Esophagus squamous epithelium (tissue), 5 donors: ENCODE data around the gene PYURF. TPM values are rescaled to one million over a fixed set of nuclear protein-coding genes. Genes with fewer than 3 reads are reported as not detected.

Experiments used
- DNase-seq: peaks from one replicate; lab custom pipeline; 2025; lab: John Stamatoyannopoulos, UW
- H3K27ac ChIP-seq, 4 donors: fragments of 200-600 bp; sonication (generic); one replicate each; pipeline ENCODE4 v1.5.1; 2016 to 2019; ENCODE audit warnings: mild to moderate bottlenecking in 1 of 4
- H3K27me3 ChIP-seq, 4 donors: fragments of 200-600 bp; sonication (generic); 1 replicate in 3 of 4; 2 replicates in 1 of 4; pipeline versions ENCODE4 v1.5.1 to v1.6.0; 2017 to 2021; ENCODE audit warnings: antibody characterized with exemption in 1 of 4
- H3K36me3 ChIP-seq, 3 donors: fragments of 200-600 bp; sonication (generic); one replicate each; pipeline ENCODE4 v1.5.1; 2016 to 2019
- H3K4me1 ChIP-seq, 3 donors: fragments of 200-600 bp; sonication (generic); one replicate each; pipeline ENCODE4 v1.5.1; 2017 to 2019
- H3K4me3 ChIP-seq, 4 donors: fragments of 200-600 bp; sonication (generic); 1 replicate in 3 of 4; 2 replicates in 1 of 4; pipeline ENCODE4 v1.5.1; 2016 to 2019; ENCODE audit warnings: mild to moderate bottlenecking in 2 of 4, moderate library complexity in 1 of 4
- H3K9me3 ChIP-seq, 3 donors: fragments of 200-600 bp; sonication (generic); one replicate each; pipeline ENCODE4 v1.5.1; 2016 to 2019
- POLR2A ChIP-seq, 4 donors: fragments of 450-650 bp; IDR thresholded peaks; one replicate each; pipeline ENCODE4 v1.6.1; 2017; ENCODE audit warnings: antibody characterized with exemption in 4 of 4, mild to moderate bottlenecking in 4 of 4, moderate library complexity in 3 of 4
- WGBS, 2 donors: methylation state at CpG; one replicate each; pipeline ENCODE4 v1.1.5; 2018; 5-methylcytosine and 5-hydroxymethylcytosine counted together
- intact Hi-C: fragments of 100-400 bp; cut with DNase I; formaldehyde crosslinking; loops from one replicate; pipeline ENCODE4 v1.15.0; 2022
- total RNA-seq, 4 donors: library from RNA; depleted of rRNA; stranded (reverse); fragments of >200 nt; gene quantifications; one replicate each; pipeline ENCODE4 v1.1.0, GENCODE V29; 2016
- TF ChIP-seq, protein P1 (sequence below), 6 experiments: fragments of 450-650 bp in 4 of 6; fragments of 200-600 bp in 2 of 6; sonication (generic) in 2 of 6; IDR thresholded peaks; one replicate each; pipeline ENCODE4 v1.5.1; 2016 to 2019; ENCODE audit warnings: antibody characterized with exemption in 6 of 6, mild to moderate bottlenecking in 4 of 6, moderate library complexity in 4 of 6
- donor health status: DM: yes; HTN: yes; CAD: no.

Gene PYURF
- total RNA-seq, 4 donors from 2014 or later: 59.0 to 86.8 (median 73.1) TPM

DNA sequence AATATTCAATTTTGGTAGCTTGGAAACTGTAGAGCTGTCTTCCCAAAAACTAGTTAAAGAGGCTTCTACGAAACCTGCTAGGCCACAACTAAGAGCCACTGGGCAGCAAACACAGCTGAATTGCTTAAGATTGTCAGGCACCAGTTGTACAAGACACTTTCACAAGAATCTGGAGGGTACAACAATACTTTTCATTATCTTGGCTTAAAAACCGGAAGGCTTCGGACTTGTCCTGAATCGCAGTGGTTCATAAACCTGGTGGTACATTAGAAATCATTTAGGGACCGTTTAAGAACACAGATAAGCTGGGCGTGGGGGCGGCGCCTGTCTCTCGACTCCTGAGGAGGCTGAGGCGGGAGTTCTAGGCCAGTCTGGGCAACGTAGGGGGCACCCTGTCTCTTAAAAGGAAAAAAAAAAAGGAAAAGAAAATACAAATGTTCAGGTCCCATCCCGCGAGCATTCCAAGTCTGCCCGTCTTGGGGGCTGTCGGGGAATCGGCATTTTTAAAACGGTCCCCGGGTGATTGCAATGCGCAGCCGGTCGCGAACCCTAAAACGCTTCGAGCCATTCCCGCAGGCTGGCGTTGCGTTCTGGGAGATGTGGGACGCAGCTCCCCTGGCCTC lies 763 bp downstream of the PYURF start:
- peak overlapping the region; percentile 71 to 97 (median 83) for H3K4me3 ChIP-seq
- DNase-seq: no peak
- intact Hi-C loops: no loop called here
- TF ChIP-seq, protein P1, sequence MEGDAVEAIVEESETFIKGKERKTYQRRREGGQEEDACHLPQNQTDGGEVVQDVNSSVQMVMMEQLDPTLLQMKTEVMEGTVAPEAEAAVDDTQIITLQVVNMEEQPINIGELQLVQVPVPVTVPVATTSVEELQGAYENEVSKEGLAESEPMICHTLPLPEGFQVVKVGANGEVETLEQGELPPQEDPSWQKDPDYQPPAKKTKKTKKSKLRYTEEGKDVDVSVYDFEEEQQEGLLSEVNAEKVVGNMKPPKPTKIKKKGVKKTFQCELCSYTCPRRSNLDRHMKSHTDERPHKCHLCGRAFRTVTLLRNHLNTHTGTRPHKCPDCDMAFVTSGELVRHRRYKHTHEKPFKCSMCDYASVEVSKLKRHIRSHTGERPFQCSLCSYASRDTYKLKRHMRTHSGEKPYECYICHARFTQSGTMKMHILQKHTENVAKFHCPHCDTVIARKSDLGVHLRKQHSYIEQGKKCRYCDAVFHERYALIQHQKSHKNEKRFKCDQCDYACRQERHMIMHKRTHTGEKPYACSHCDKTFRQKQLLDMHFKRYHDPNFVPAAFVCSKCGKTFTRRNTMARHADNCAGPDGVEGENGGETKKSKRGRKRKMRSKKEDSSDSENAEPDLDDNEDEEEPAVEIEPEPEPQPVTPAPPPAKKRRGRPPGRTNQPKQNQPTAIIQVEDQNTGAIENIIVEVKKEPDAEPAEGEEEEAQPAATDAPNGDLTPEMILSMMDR (IDR thresholded peaks at IDR 0.05): no peak
- no peak for TF ChIP-seq POLR2A (IDR thresholded peaks at IDR 0.05)
- H3K27me3 ChIP-seq: no peaks in the 10 kb centered on the region
- peak overlapping the region; percentile 86 to 94 (median 92) for H3K27ac ChIP-seq
- WGBS, 2 donors: 1% methylated on average over 26 to 27 of the region's 28 CpGs
- H3K36me3 ChIP-seq: peaks cover 0 to 34% (median 0%) of the 10 kb centered on the region in 3 donors
- H3K4me1 ChIP-seq: peaks cover 5 to 42% (median 11%) of the 10 kb centered on the region in 3 donors
- H3K9me3 ChIP-seq: no peaks in the 10 kb centered on the region

DNA sequence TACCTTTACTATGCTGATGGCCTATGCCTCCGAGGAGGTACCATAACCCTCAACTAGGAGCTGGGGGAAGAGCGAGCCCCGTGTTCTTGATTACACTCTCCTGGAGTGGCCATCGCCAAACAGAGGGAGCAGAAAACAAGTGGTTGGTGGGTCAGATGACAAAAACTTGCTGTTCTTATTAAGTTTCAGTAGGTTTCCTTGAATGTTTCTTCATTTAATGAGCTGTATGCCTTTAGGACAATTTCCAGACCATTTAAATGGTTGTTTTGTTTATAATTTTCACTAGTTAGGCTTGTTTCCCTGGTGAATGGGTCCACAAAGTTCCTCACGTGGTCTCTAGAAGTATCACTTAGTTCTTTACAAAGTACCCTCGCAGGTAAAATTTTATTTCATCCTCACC lies 4.7 kb downstream of the PYURF start:
- H3K4me1 ChIP-seq: peaks cover 5 to 23% (median 7%) of the 10 kb centered on the region in 3 donors
- H3K9me3 ChIP-seq: no peaks in the 10 kb centered on the region
- TF ChIP-seq POLR2A (IDR thresholded peaks at IDR 0.05): no peak
- TF ChIP-seq, protein P1 (IDR thresholded peaks at IDR 0.05): no peak
- intact Hi-C loops: no loop called here
- DNase-seq: no peak
- H3K27me3 ChIP-seq: no peaks in the 10 kb centered on the region
- H3K4me3 ChIP-seq: no peak overlapping the region
- H3K36me3 ChIP-seq: peaks cover 0 to 34% (median 0%) of the 10 kb centered on the region in 3 donors
- H3K27ac ChIP-seq: no peak overlapping the region
- 90 to 92% methylated on average over 6 of the region's 6 CpGs for WGBS, 2 donors

DNA sequence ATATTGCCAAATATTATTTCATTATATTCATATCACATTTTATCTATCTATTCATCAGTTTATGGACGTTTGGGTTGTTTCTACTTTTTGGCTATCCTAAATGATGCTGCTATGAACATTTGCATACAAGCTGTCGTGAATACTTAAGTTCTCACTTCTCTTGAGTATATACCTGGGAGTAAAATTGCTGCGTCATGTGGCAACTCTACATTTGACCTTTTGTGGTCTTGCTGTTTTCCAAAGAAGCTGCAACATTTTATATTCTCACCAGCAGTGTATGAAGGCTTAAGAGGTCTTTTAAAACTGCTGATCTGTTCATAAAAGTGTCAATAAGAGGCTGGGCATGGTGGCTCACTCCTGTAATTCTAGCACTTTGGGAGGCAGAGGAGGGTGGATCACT lies 5.8 kb downstream of the PYURF start:
- peaks cover 5 to 20% (median 7%) of the 10 kb centered on the region in 3 donors for H3K4me1 ChIP-seq
- TF ChIP-seq POLR2A (IDR thresholded peaks at IDR 0.05): no peak
- TF ChIP-seq, protein P1 (IDR thresholded peaks at IDR 0.05): no peak
- intact Hi-C loops: no loop called here
- H3K4me3 ChIP-seq: no peak overlapping the region
- H3K27ac ChIP-seq: no peak overlapping the region
- H3K36me3 ChIP-seq: peaks cover 0 to 34% (median 0%) of the 10 kb centered on the region in 3 donors
- no peaks in the 10 kb centered on the region for H3K9me3 ChIP-seq
- WGBS, 2 donors: 68 to 74% methylated on average over 3 of the region's 3 CpGs
- no peaks in the 10 kb centered on the region for H3K27me3 ChIP-seq
- no peak for DNase-seq

DNA sequence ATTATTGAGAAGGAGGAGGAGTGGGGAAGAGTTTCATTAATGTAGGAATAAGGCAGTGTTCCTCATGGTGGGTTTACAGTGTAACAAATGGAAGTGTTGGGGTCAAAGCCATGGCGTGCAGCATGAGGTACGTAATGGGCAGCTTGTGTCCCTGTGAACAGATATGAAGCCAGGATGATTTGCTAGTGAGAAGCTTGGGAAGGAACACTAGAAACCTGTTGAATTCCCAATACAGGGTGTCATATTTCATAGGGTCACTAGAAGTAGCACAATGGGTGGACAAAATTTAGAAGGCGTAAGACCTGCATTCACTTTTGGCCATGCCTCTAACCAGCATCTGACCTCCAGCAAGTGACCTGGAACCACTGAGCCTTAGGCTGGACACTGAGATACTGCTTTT lies 6.8 kb downstream of the PYURF start:
- Histone ChIP-seq H3K9me3 (no peaks in the 10 kb centered on the region), H3K27me3 (no peaks in the 10 kb centered on the region), H3K4me1 (peaks cover 0 to 9% (median 2%) of the 10 kb centered on the region in 3 donors), H3K4me3 (no peak overlapping the region), H3K36me3 (peaks cover 0 to 34% (median 0%) of the 10 kb centered on the region in 3 donors), H3K27ac (no peak overlapping the region)
- WGBS, 2 donors: 83 to 97% methylated on average over 3 of the region's 3 CpGs
- intact Hi-C loops: no loop called here
- TF ChIP-seq POLR2A (IDR thresholded peaks at IDR 0.05): no peak
- TF ChIP-seq, protein P1 (IDR thresholded peaks at IDR 0.05): no peak
- no peak for DNase-seq
